IMR-90 (cell line): ENCODE data around the gene CEP135. TPM values are rescaled to one million over a fixed set of nuclear protein-coding genes. Genes with fewer than 3 reads are reported as not detected.

Experiments
- ATAC-seq: fragments of 200-7000 bp; cut with Tn5 transposase; 2 replicates; pipeline ENCODE4 v1.9.1; 2020; ENCODE audit warnings: low read depth, mild to moderate bottlenecking, moderate library complexity
- BruUV-seq: library from RNA; stranded (reverse); fragments of 400-500 nt; replicated peaks from 2 replicates; lab custom pipeline; 2021; lab: Mats Ljungman, UMichigan
- CTCF ChIA-PET: fragments of 300-600 bp; formaldehyde crosslinking; extraction: SDS; loops from one replicate; lab custom pipeline; 2021; ENCODE audit warnings: antibody characterized with exemption; lab: Yijun Ruan, JAX
- POLR2A ChIA-PET: fragments of 300-600 bp; sonication (Branson Sonifier 250); formaldehyde crosslinking; loops from one replicate; lab custom pipeline; 2022; ENCODE audit warnings: antibody characterized with exemption; ENCODE audit not compliant: unreplicated experiment; lab: Charles Lee
- DNase-seq: peaks from one replicate; pipeline ENCODE4 v3.0.0; 2013
- H2AFZ ChIP-seq: replicated peaks from 2 replicates; pipeline ENCODE3; 2013; ENCODE audit warnings: low read length, mild to moderate bottlenecking; ENCODE audit not compliant: poor library complexity
- H2AK5ac ChIP-seq: 2 replicates; pipeline ENCODE4 v1.6.1; 2013; ENCODE audit warnings: low read depth, low read length, inconsistent platforms
- H2AK9ac ChIP-seq: replicated peaks from 2 replicates; pipeline ENCODE3; 2013; ENCODE audit warnings: mild to moderate bottlenecking, low read depth, low read length, moderate library complexity; ENCODE audit not compliant: poor library complexity
- H2BK120ac ChIP-seq: 2 replicates; pipeline ENCODE4 v1.6.1; 2013; ENCODE audit warnings: low read depth, low read length, inconsistent platforms
- H2BK15ac ChIP-seq: 3 replicates; pipeline ENCODE4 v1.6.1; 2013; ENCODE audit warnings: low read depth, low read length, inconsistent platforms
- H2BK20ac ChIP-seq: 2 replicates; pipeline ENCODE4 v1.6.1; 2013; ENCODE audit warnings: low read depth, mild to moderate bottlenecking, inconsistent platforms, low read length, moderate library complexity
- H2BK5ac ChIP-seq: 2 replicates; pipeline ENCODE4 v1.6.1; 2013; ENCODE audit warnings: mild to moderate bottlenecking, low read depth, low read length, inconsistent platforms; ENCODE audit not compliant: poor library complexity, severe bottlenecking
- H3K14ac ChIP-seq: replicated peaks from 2 replicates; pipeline ENCODE4 v1.6.1; 2013; ENCODE audit warnings: low read depth, low read length, inconsistent platforms
- H3K18ac ChIP-seq: 2 replicates; pipeline ENCODE4 v1.6.1; 2013; ENCODE audit warnings: low read depth, low read length, control low read depth
- H3K23ac ChIP-seq: 2 replicates; pipeline ENCODE4 v1.6.1; 2013; ENCODE audit warnings: low read depth, low read length, inconsistent platforms
- H3K27ac ChIP-seq: 2 replicates; pipeline ENCODE4 v1.5.1; 2013; ENCODE audit warnings: mild to moderate bottlenecking, control low read depth, low read length; ENCODE audit not compliant: insufficient read depth
- H3K27me3 ChIP-seq: 2 replicates; pipeline ENCODE4 v1.6.1; 2013; ENCODE audit warnings: low read length; ENCODE audit not compliant: control insufficient read depth, insufficient read depth
- H3K36me3 ChIP-seq: 2 replicates; pipeline ENCODE4 v1.6.1; 2013; ENCODE audit warnings: low read length, mixed read lengths; ENCODE audit not compliant: control insufficient read depth, insufficient read depth
- H3K4ac ChIP-seq: 2 replicates; pipeline ENCODE4 v1.6.1; 2013; ENCODE audit warnings: low read depth, low read length, inconsistent platforms
- H3K4me1 ChIP-seq: 2 replicates; pipeline ENCODE4 v1.6.1; 2013; ENCODE audit warnings: low read length, mixed read lengths; ENCODE audit not compliant: control insufficient read depth, insufficient read depth
- H3K4me2 ChIP-seq: 2 replicates; pipeline ENCODE4 v1.6.1; 2013; ENCODE audit warnings: low read depth, mild to moderate bottlenecking, control low read depth, low read length, moderate library complexity
- H3K4me3 ChIP-seq: 2 replicates; pipeline ENCODE4 v1.5.1; 2013; ENCODE audit warnings: low read depth, mild to moderate bottlenecking, control low read depth, low read length, moderate library complexity; ENCODE audit not compliant: insufficient read depth
- H3K56ac ChIP-seq: 2 replicates; pipeline ENCODE4 v1.6.1; 2013; ENCODE audit warnings: low read length, inconsistent platforms; ENCODE audit not compliant: insufficient read depth; ENCODE audit errors: extremely low read depth
- H3K79me1 ChIP-seq, 2 experiments: 2 replicates each; pipeline ENCODE4 v1.6.1; 2013; ENCODE audit warnings: low read length in 2 of 2, inconsistent platforms in 1 of 2, low read depth in 1 of 2
- H3K9ac ChIP-seq: 2 replicates; pipeline ENCODE4 v1.6.1; 2013; ENCODE audit warnings: low read depth, low read length, control low read depth
- H3K9me1 ChIP-seq: 2 replicates; pipeline ENCODE4 v1.6.1; 2013; ENCODE audit warnings: low read length, inconsistent platforms; ENCODE audit not compliant: insufficient read depth
- H3K9me3 ChIP-seq: 2 replicates; pipeline ENCODE4 v1.6.1; 2013; ENCODE audit warnings: low read length; ENCODE audit not compliant: control insufficient read depth, insufficient read depth
- H4K20me1 ChIP-seq: 2 replicates; pipeline ENCODE4 v1.6.1; 2013; ENCODE audit warnings: low read length, inconsistent platforms; ENCODE audit not compliant: insufficient read depth
- H4K5ac ChIP-seq: 2 replicates; pipeline ENCODE4 v1.6.1; 2013; ENCODE audit warnings: mild to moderate bottlenecking, low read depth, low read length, control low read depth
- H4K8ac ChIP-seq, 2 experiments: 2 replicates each; pipeline ENCODE4 v1.6.1; 2013; ENCODE audit warnings: low read depth in 2 of 2, low read length in 2 of 2, control low read depth in 1 of 2, inconsistent platforms in 1 of 2
- H4K91ac ChIP-seq: 2 replicates; pipeline ENCODE4 v1.6.1; 2013; ENCODE audit warnings: low read depth, low read length, inconsistent platforms; ENCODE audit not compliant: insufficient read depth
- BHLHE40 ChIP-seq: fragments of 150-350 bp; IDR thresholded peaks from 2 replicates; pipeline ENCODE4 v1.6.1; 2016; ENCODE audit warnings: mild to moderate bottlenecking, low read depth, low read length
- CEBPB ChIP-seq: IDR thresholded peaks from 2 replicates; pipeline ENCODE4 v1.6.1; 2012; ENCODE audit warnings: low read depth, low read length, improper control_type of control experiment
- CHD1 ChIP-seq: IDR thresholded peaks from 2 replicates; pipeline ENCODE4 v1.6.1; 2012; ENCODE audit warnings: low read depth, low read length, improper control_type of control experiment
- CTCF ChIP-seq: conservative IDR thresholded peaks from 2 replicates; pipeline ENCODE4 v1.5.1; 2012; ENCODE audit warnings: mild to moderate bottlenecking, low read depth, low read length, improper control_type of control experiment
- FOS ChIP-seq: fragments of 150-350 bp; IDR thresholded peaks from 2 replicates; pipeline ENCODE4 v1.6.1; 2016; ENCODE audit warnings: low read depth, low read length
- MAFK ChIP-seq: IDR thresholded peaks from 2 replicates; pipeline ENCODE4 v1.6.1; 2012; ENCODE audit warnings: low read depth, low read length, improper control_type of control experiment
- MAZ ChIP-seq: IDR thresholded peaks from 2 replicates; pipeline ENCODE4 v1.6.1; 2012; ENCODE audit warnings: low read depth, mild to moderate bottlenecking, low read length, improper control_type of control experiment, moderate library complexity, borderline replicate concordance
- MXI1 ChIP-seq: IDR thresholded peaks from 2 replicates; pipeline ENCODE4 v1.6.1; 2012; ENCODE audit warnings: low read depth, mild to moderate bottlenecking, low read length, moderate library complexity, borderline replicate concordance
- NFE2L2 ChIP-seq: fragments of 150-350 bp; IDR thresholded peaks from 2 replicates; pipeline ENCODE4 v1.6.1; 2016; ENCODE audit warnings: low read depth, mild to moderate bottlenecking, low read length
- POLR2A ChIP-seq: IDR thresholded peaks from 2 replicates; pipeline ENCODE4 v1.6.1; 2012; ENCODE audit warnings: mild to moderate bottlenecking, low read depth, low read length
- RAD21 ChIP-seq: IDR thresholded peaks from 2 replicates; pipeline ENCODE4 v1.6.1; 2012; ENCODE audit warnings: low read length, improper control_type of control experiment
- RCOR1 ChIP-seq: IDR thresholded peaks from 2 replicates; pipeline ENCODE4 v1.6.1; 2012; ENCODE audit warnings: mild to moderate bottlenecking, low read length, improper control_type of control experiment; ENCODE audit not compliant: insufficient replicate concordance
- RFX5 ChIP-seq: IDR thresholded peaks from 2 replicates; pipeline ENCODE4 v1.8.0; 2012; ENCODE audit warnings: low read depth, mild to moderate bottlenecking, low read length, moderate library complexity
- SMC3 ChIP-seq: fragments of 150-350 bp; IDR thresholded peaks from 2 replicates; pipeline ENCODE4 v1.6.1; 2016; ENCODE audit warnings: low read depth, mild to moderate bottlenecking, antibody characterized with exemption, low read length, moderate library complexity
- dilution Hi-C: fragments of 300-500 bp; cut with HindIII; formaldehyde crosslinking; loops from one replicate; pipeline ENCODE4 v1.14.3; 2018; ENCODE audit warnings: low sequenced_read_pairs; ENCODE audit not compliant: unreplicated experiment
- in situ Hi-C: fragments of 300-500 bp; cut with MboI; formaldehyde crosslinking; loops from 3 replicates; pipeline ENCODE4 v1.14.3; 2019; ENCODE audit warnings: low sequenced_read_pairs, inconsistent platforms, mixed read lengths
- intact Hi-C: fragments of 100-400 bp; cut with micrococcal nuclease; formaldehyde crosslinking; loops from 2 replicates; pipeline ENCODE4 v1.10.0; 2022
- polyA plus RNA-seq, 3 experiments: library from polyadenylated mRNA; depleted of rRNA; stranded (reverse); fragments of >200 nt; gene quantifications; 2 replicates each; pipeline ENCODE4 v1.2.3, GENCODE V29; 2012; ENCODE audit warnings: low replicate concordance in 1 of 3
- total RNA-seq: library from RNA; depleted of rRNA; stranded (reverse); fragments of >200 nt; gene quantifications from 2 replicates; pipeline ENCODE4 v1.2.3, GENCODE V29; 2012
- TF ChIP-seq, protein P1 (sequence below): fragments of 150-350 bp; IDR thresholded peaks from 2 replicates; pipeline ENCODE4 v1.6.1; 2017; ENCODE audit warnings: mild to moderate bottlenecking, antibody characterized with exemption, low read length, low read depth
- TF ChIP-seq, protein P2 (sequence below): fragments of 150-350 bp; IDR thresholded peaks from 2 replicates; pipeline ENCODE4 v1.6.1; 2016; ENCODE audit warnings: low read depth, mild to moderate bottlenecking, low read length, moderate library complexity, borderline replicate concordance

Gene CEP135
- total and polyA plus RNA-seq, 2 of the 4 experiments (the other 2 are of a cell fraction), result 2.7 to 3.2 TPM

- H2BK15ac ChIP-seq, result no peak overlapping the region
- H2AK9ac ChIP-seq, result no peak overlapping the region
- no peak overlapping the region for H3K4me3 ChIP-seq
- intact Hi-C loops (no loop called here), in situ Hi-C loops (no loop called here), dilution Hi-C loops (no loop called here)
- H3K9ac ChIP-seq, result no peak overlapping the region
- no peaks in the 10 kb centered on the region for H3K9me3 ChIP-seq
- H2BK120ac ChIP-seq, result no peak overlapping the region
- H3K27me3 ChIP-seq, result no peaks in the 10 kb centered on the region
- no peaks in the 10 kb centered on the region for H3K9me1 ChIP-seq
- H4K20me1 ChIP-seq, result no peaks in the 10 kb centered on the region
- H2BK20ac ChIP-seq, result no peak overlapping the region
- H3K79me1 ChIP-seq, result no peaks in the 10 kb centered on the region
- H2AK5ac ChIP-seq, result no peak overlapping the region
- H4K5ac ChIP-seq, result no peak overlapping the region
- no peak overlapping the region for H3K56ac ChIP-seq
- BruUV-seq, result no TSS peak
- H2BK5ac ChIP-seq, result no peak overlapping the region
- no peak overlapping the region for H2AFZ ChIP-seq
- H3K14ac ChIP-seq, result no peak overlapping the region
- no peak for TF ChIP-seq MXI1
- no peak for TF ChIP-seq CEBPB
- TF ChIP-seq, protein P1, sequence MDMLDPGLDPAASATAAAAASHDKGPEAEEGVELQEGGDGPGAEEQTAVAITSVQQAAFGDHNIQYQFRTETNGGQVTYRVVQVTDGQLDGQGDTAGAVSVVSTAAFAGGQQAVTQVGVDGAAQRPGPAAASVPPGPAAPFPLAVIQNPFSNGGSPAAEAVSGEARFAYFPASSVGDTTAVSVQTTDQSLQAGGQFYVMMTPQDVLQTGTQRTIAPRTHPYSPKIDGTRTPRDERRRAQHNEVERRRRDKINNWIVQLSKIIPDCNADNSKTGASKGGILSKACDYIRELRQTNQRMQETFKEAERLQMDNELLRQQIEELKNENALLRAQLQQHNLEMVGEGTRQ, result no peak
- TF ChIP-seq MAFK, result no peak
- no peak for TF ChIP-seq CHD1
- TF ChIP-seq MAZ, result no peak
- TF ChIP-seq CTCF, result no peak
- no peak for TF ChIP-seq RCOR1
- no peak for TF ChIP-seq FOS
- no peak for TF ChIP-seq POLR2A
- TF ChIP-seq RFX5, result no peak
- TF ChIP-seq SMC3, result no peak
- no peak for TF ChIP-seq NFE2L2
- no peak for TF ChIP-seq BHLHE40
- TF ChIP-seq, protein P2, sequence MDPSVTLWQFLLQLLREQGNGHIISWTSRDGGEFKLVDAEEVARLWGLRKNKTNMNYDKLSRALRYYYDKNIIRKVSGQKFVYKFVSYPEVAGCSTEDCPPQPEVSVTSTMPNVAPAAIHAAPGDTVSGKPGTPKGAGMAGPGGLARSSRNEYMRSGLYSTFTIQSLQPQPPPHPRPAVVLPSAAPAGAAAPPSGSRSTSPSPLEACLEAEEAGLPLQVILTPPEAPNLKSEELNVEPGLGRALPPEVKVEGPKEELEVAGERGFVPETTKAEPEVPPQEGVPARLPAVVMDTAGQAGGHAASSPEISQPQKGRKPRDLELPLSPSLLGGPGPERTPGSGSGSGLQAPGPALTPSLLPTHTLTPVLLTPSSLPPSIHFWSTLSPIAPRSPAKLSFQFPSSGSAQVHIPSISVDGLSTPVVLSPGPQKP, result no peak
- TF ChIP-seq RAD21, result no peak
- H3K27ac ChIP-seq, result no peak overlapping the region
- no peak overlapping the region for H4K91ac ChIP-seq
- H3K23ac ChIP-seq, result no peak overlapping the region
- peaks cover 7% of the 10 kb centered on the region for H3K36me3 ChIP-seq
- no peaks in the 10 kb centered on the region for H3K4me1 ChIP-seq
- H3K4me2 ChIP-seq, result no peak overlapping the region
- no peak for ATAC-seq
- no peak overlapping the region for H4K8ac ChIP-seq
- CTCF ChIA-PET, result no interaction called here
- POLR2A ChIA-PET, result no interaction called here
- DNase-seq, result no peak
- no peak overlapping the region for H3K4ac ChIP-seq
- H3K18ac ChIP-seq, result no peak overlapping the region
These were observed 34.2 kb downstream of the CEP135 start for GRCh38 chr4:55982976-55983375.
